GM12878 (cell line): ENCODE results near the gene STEAP1.

Experiments used
- ATF3 ChIP-seq: IDR thresholded peaks from 2 replicates; pipeline ENCODE4 v1.6.1; 2011; ENCODE audit warnings: low read depth, mild to moderate bottlenecking, low read length, moderate library complexity, borderline replicate concordance; ENCODE audit errors: extremely low read depth
- TCF7 ChIP-seq: IDR thresholded peaks from 2 replicates; pipeline ENCODE4 v1.6.1; 2014; ENCODE audit warnings: antibody characterized with exemption, borderline replicate concordance

- TF ChIP-seq TCF7, result no peak
- TF ChIP-seq ATF3, result no peak
These were observed 36.7 kb downstream of the STEAP1 start for GRCh38 chr7:90190995-90191394.
